Loucy (cell line): ENCODE measurements around the gene RAD21L1.

Experiments used
- H2AFZ ChIP-seq: fragments of 200-600 bp; sonication (generic); 2 replicates; pipeline ENCODE4 v1.6.0; 2016; ENCODE audit warnings: antibody characterized with exemption, mild to moderate bottlenecking, low read length, moderate library complexity
- H3F3A ChIP-seq: fragments of 200-600 bp; 2 replicates; pipeline ENCODE4 v1.6.0; 2016; ENCODE audit warnings: antibody characterized with exemption, low read depth, mild to moderate bottlenecking
- H3K27me3 ChIP-seq: fragments of 200-600 bp; sonication (generic); 2 replicates; pipeline ENCODE4 v1.6.1; 2014; ENCODE audit warnings: low read length, mild to moderate bottlenecking; ENCODE audit not compliant: insufficient read depth, poor library complexity, severe bottlenecking
- H3K36me3 ChIP-seq: fragments of 200-600 bp; sonication (generic); 2 replicates; pipeline ENCODE4 v1.6.1; 2016; ENCODE audit warnings: low read length; ENCODE audit not compliant: insufficient read depth
- H3K4me1 ChIP-seq: fragments of 200-600 bp; sonication (generic); 2 replicates; pipeline ENCODE4 v1.5.1; 2014; ENCODE audit warnings: low read length, mild to moderate bottlenecking; ENCODE audit not compliant: insufficient read depth, poor library complexity, severe bottlenecking
- H3K4me2 ChIP-seq: fragments of 200-600 bp; sonication (generic); 2 replicates; pipeline ENCODE4 v1.6.0; 2014; ENCODE audit warnings: antibody characterized with exemption, low read length, low read depth, mild to moderate bottlenecking; ENCODE audit not compliant: poor library complexity, severe bottlenecking
- H3K4me3 ChIP-seq: fragments of 200-600 bp; sonication (generic); 2 replicates; pipeline ENCODE4 v1.5.1; 2014; ENCODE audit warnings: low read length, mild to moderate bottlenecking, mixed read lengths; ENCODE audit not compliant: poor library complexity, severe bottlenecking
- H3K79me2 ChIP-seq: fragments of 200-600 bp; sonication (generic); 2 replicates; pipeline ENCODE4 v1.6.1; 2014; ENCODE audit warnings: low read length; ENCODE audit not compliant: insufficient read depth
- H3K9ac ChIP-seq: fragments of 200-600 bp; sonication (generic); 2 replicates; pipeline ENCODE4 v1.6.0; 2014; ENCODE audit warnings: mild to moderate bottlenecking, low read depth, low read length, moderate library complexity; ENCODE audit not compliant: poor library complexity, severe bottlenecking
- H3K9me2 ChIP-seq: fragments of 200-600 bp; sonication (generic); replicated peaks from 2 replicates; pipeline ENCODE4 v1.6.1; 2016; ENCODE audit warnings: low read depth, low read length, mixed read lengths
- H3K9me3 ChIP-seq: fragments of 200-600 bp; sonication (generic); 2 replicates; pipeline ENCODE4 v1.6.1; 2014; ENCODE audit warnings: mild to moderate bottlenecking, antibody characterized with exemption, low read length, low read depth; ENCODE audit not compliant: insufficient read depth
- H4K20me1 ChIP-seq: fragments of 200-600 bp; sonication (generic); 2 replicates; pipeline ENCODE4 v1.6.0; 2014; ENCODE audit warnings: antibody characterized with exemption, low read length, mild to moderate bottlenecking; ENCODE audit not compliant: insufficient read depth, poor library complexity, severe bottlenecking
- EZH2phosphoT487 ChIP-seq: fragments of 200-600 bp; IDR thresholded peaks from 2 replicates; pipeline ENCODE4 v1.6.1; 2018; ENCODE audit warnings: antibody characterized with exemption, mild to moderate bottlenecking, moderate library complexity, borderline replicate concordance
- TF ChIP-seq, protein P1 (sequence below): fragments of 200-600 bp; sonication (generic); conservative IDR thresholded peaks from 2 replicates; pipeline ENCODE4 v1.5.1; 2014; ENCODE audit warnings: mild to moderate bottlenecking, antibody characterized with exemption, low read length

The RAD21L1 gene

GRCh38 chr20:1203630-1204029 is 22.2 kb upstream of the RAD21L1 start:
- no peak for TF ChIP-seq EZH2phosphoT487
- TF ChIP-seq, protein P1, sequence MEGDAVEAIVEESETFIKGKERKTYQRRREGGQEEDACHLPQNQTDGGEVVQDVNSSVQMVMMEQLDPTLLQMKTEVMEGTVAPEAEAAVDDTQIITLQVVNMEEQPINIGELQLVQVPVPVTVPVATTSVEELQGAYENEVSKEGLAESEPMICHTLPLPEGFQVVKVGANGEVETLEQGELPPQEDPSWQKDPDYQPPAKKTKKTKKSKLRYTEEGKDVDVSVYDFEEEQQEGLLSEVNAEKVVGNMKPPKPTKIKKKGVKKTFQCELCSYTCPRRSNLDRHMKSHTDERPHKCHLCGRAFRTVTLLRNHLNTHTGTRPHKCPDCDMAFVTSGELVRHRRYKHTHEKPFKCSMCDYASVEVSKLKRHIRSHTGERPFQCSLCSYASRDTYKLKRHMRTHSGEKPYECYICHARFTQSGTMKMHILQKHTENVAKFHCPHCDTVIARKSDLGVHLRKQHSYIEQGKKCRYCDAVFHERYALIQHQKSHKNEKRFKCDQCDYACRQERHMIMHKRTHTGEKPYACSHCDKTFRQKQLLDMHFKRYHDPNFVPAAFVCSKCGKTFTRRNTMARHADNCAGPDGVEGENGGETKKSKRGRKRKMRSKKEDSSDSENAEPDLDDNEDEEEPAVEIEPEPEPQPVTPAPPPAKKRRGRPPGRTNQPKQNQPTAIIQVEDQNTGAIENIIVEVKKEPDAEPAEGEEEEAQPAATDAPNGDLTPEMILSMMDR: no peak
- H3K4me2 ChIP-seq: no peak overlapping the region
- H3K9me3 ChIP-seq: no peaks in the 10 kb centered on the region
- peaks cover 5% of the 10 kb centered on the region for H3K4me1 ChIP-seq
- no peaks in the 10 kb centered on the region for H3K27me3 ChIP-seq
- no peak overlapping the region for H2AFZ ChIP-seq
- no peak overlapping the region for H3K9ac ChIP-seq
- no peaks in the 10 kb centered on the region for H4K20me1 ChIP-seq
- H3K4me3 ChIP-seq: no peak overlapping the region
- no peaks in the 10 kb centered on the region for H3K79me2 ChIP-seq
- no peaks in the 10 kb centered on the region for H3F3A ChIP-seq
- H3K36me3 ChIP-seq: no peaks in the 10 kb centered on the region
- no peaks in the 10 kb centered on the region for H3K9me2 ChIP-seq

GRCh38 chr20:1204113-1204512 is 21.7 kb upstream of the RAD21L1 start:
- H2AFZ ChIP-seq: no peak overlapping the region
- TF ChIP-seq EZH2phosphoT487: no peak
- TF ChIP-seq, protein P1: no peak
- no peaks in the 10 kb centered on the region for H3K9me2 ChIP-seq
- peaks cover 5% of the 10 kb centered on the region for H3K4me1 ChIP-seq
- no peaks in the 10 kb centered on the region for H3K36me3 ChIP-seq
- no peaks in the 10 kb centered on the region for H3K27me3 ChIP-seq
- no peak overlapping the region for H3K9ac ChIP-seq
- H4K20me1 ChIP-seq: no peaks in the 10 kb centered on the region
- H3K4me2 ChIP-seq: no peak overlapping the region
- no peaks in the 10 kb centered on the region for H3F3A ChIP-seq
- H3K4me3 ChIP-seq: no peak overlapping the region
- H3K79me2 ChIP-seq: no peaks in the 10 kb centered on the region
- no peaks in the 10 kb centered on the region for H3K9me3 ChIP-seq

DNA sequence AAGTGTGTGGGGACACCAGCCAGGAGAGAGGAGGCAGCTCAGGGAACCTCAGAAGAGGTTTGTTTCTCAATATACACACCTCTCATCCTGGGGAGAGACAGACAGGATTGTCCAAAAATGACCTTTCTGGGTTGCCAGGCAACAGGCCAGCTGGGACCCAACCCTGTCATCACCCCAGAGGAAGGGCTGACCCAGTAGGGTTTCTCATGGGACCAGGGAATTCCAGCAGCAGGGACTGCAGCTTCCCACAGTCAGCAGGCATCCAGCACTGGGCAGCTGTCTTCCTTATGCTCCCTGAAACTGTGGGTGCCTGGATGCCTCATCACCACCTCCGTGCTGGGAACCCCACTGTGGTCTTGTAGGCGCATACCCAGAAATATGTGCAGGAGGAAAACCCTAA is 21.3 kb upstream of the RAD21L1 start:
- no peaks in the 10 kb centered on the region for H3K9me2 ChIP-seq
- no peaks in the 10 kb centered on the region for H4K20me1 ChIP-seq
- H3K36me3 ChIP-seq: no peaks in the 10 kb centered on the region
- H3K79me2 ChIP-seq: no peaks in the 10 kb centered on the region
- no peak overlapping the region for H3K4me3 ChIP-seq
- TF ChIP-seq EZH2phosphoT487: no peak
- TF ChIP-seq, protein P1: no peak
- no peaks in the 10 kb centered on the region for H3K27me3 ChIP-seq
- no peaks in the 10 kb centered on the region for H3K9me3 ChIP-seq
- H3F3A ChIP-seq: no peaks in the 10 kb centered on the region
- no peak overlapping the region for H3K9ac ChIP-seq
- no peak overlapping the region for H2AFZ ChIP-seq
- H3K4me1 ChIP-seq: peaks cover 3% of the 10 kb centered on the region
- no peak overlapping the region for H3K4me2 ChIP-seq
